GM23338 (cell line): ENCODE data around the gene TMPRSS13.

ENCODE experiments used
- CREB1 ChIP-seq: fragments of 250-450 bp; sonication (Bioruptor Pico); IDR thresholded peaks from 2 replicates; pipeline ENCODE4 v1.5.0; 2020; ENCODE audit warnings: low read depth, mild to moderate bottlenecking, moderate library complexity
- CTCF ChIP-seq, 2 experiments: fragments of 200-600 bp in 1 of 2; sonication (generic) in 1 of 2; conservative IDR thresholded peaks; 2 replicates each; pipeline versions ENCODE4 v1.5.1 to v1.6.1; 2016 to 2017; ENCODE audit warnings: antibody characterized with exemption in 2 of 2, low read depth in 2 of 2, mild to moderate bottlenecking in 2 of 2, moderate library complexity in 1 of 2
- ETS1 ChIP-seq: IDR thresholded peaks from 2 replicates; pipeline ENCODE4 v1.6.1; 2016; ENCODE audit warnings: antibody characterized with exemption
- EZH2 ChIP-seq: fragments of 200-600 bp; sonication (generic); IDR thresholded peaks from one replicate; pipeline ENCODE4 v1.8.0; 2017; ENCODE audit warnings: antibody characterized with exemption, mild to moderate bottlenecking, low read depth; ENCODE audit not compliant: unreplicated experiment
- EZH2phosphoT487 ChIP-seq: fragments of 200-600 bp; sonication (generic); IDR thresholded peaks from one replicate; pipeline ENCODE4 v1.8.1; 2018; ENCODE audit warnings: antibody characterized with exemption; ENCODE audit not compliant: unreplicated experiment
- JUNB ChIP-seq: IDR thresholded peaks from one replicate; pipeline ENCODE4 v1.6.1; 2016; ENCODE audit warnings: antibody characterized with exemption; ENCODE audit not compliant: unreplicated experiment
- NANOG ChIP-seq: IDR thresholded peaks from 2 replicates; pipeline ENCODE4 v1.6.1; 2016; ENCODE audit warnings: antibody characterized with exemption, borderline replicate concordance
- POLR2AphosphoS5 ChIP-seq: IDR thresholded peaks from 2 replicates; pipeline ENCODE4 v1.6.1; 2016; ENCODE audit warnings: antibody characterized with exemption, low read depth
- REST ChIP-seq: IDR thresholded peaks from one replicate; pipeline ENCODE4 v1.6.1; 2018; ENCODE audit warnings: antibody characterized with exemption; ENCODE audit not compliant: unreplicated experiment
- STAT1 ChIP-seq: IDR thresholded peaks from one replicate; pipeline ENCODE4 v1.6.1; 2016; ENCODE audit warnings: antibody characterized with exemption; ENCODE audit not compliant: unreplicated experiment
- ZNF114 ChIP-seq: fragments of 250-450 bp; sonication (Bioruptor Pico); IDR thresholded peaks from 2 replicates; pipeline ENCODE4 v1.5.0; 2020; ENCODE audit warnings: mild to moderate bottlenecking, moderate library complexity
- ZNF331 ChIP-seq: fragments of 250-450 bp; sonication (Bioruptor Pico); IDR thresholded peaks from 2 replicates; pipeline ENCODE4 v1.5.0; 2020; ENCODE audit warnings: low read depth, mild to moderate bottlenecking, moderate library complexity

- TF ChIP-seq CTCF (conservative IDR thresholded peaks at IDR 0.05; ENCODE audit: low read depth in 2 of 2) (no peak), EZH2 (no peak), REST (no peak), EZH2phosphoT487 (no peak), ZNF331 (CRISPR knock-in tag) (no peak), JUNB (no peak), CREB1 (no peak), NANOG (no peak), ETS1 (no peak), POLR2AphosphoS5 (no peak), STAT1 (no peak), ZNF114 (CRISPR knock-in tag) (no peak)
Measured at GRCh38 chr11:117929142-117929915, at the start of gene TMPRSS13.
